IPS-18a (cell line): ENCODE data around the gene R3HCC1L.

ENCODE experiments used
- H3K27ac ChIP-seq: one replicate; pipeline ENCODE4 v1.5.1; 2013; ENCODE audit warnings: low read length
- H3K27me3 ChIP-seq: one replicate; pipeline ENCODE4 v1.6.1; 2013; ENCODE audit warnings: mild to moderate bottlenecking, low read length; ENCODE audit not compliant: control insufficient read depth, insufficient read depth
- H3K36me3 ChIP-seq: one replicate; pipeline ENCODE4 v1.6.1; 2013; ENCODE audit warnings: low read depth, low read length; ENCODE audit not compliant: control insufficient read depth
- H3K4me1 ChIP-seq: one replicate; pipeline ENCODE4 v1.6.1; 2013; ENCODE audit warnings: low read depth, low read length; ENCODE audit not compliant: control insufficient read depth
- H3K4me3 ChIP-seq: one replicate; pipeline ENCODE4 v1.5.1; 2013; ENCODE audit warnings: low read length
- H3K9ac ChIP-seq: one replicate; pipeline ENCODE4 v1.6.1; 2013; ENCODE audit warnings: mild to moderate bottlenecking, low read length, moderate library complexity
- H3K9me3 ChIP-seq: one replicate; pipeline ENCODE4 v1.6.1; 2013; ENCODE audit warnings: low read depth, low read length; ENCODE audit not compliant: control insufficient read depth

R3HCC1L gene

DNA sequence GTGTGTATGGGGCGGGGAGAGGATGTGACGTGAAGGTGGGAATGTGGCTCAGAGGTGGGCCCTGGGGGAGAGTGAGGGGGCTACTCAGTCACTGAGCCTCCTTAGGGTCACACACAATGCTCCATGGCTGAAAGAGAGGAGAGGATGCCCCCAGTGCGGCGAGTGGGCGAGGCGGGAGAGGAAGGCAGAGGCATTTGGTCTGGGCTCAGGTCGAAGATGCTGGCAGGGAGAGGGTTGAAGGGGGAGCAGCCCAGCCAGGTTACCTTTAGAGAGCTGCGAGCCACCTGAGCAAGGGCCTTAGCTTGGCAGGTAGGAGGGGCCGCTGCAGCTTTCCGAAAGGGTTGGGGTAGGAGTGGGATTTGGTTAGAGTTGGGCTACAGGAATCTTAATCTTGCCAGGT lies 138.2 kb downstream of the R3HCC1L start:
- Histone ChIP-seq H3K27me3 (peaks cover 8% of the 10 kb centered on the region), H3K4me1 (no peaks in the 10 kb centered on the region), H3K9ac (no peak overlapping the region), H3K36me3 (no peaks in the 10 kb centered on the region), H3K27ac (no peak overlapping the region), H3K9me3 (no peaks in the 10 kb centered on the region), H3K4me3 (no peak overlapping the region)

DNA sequence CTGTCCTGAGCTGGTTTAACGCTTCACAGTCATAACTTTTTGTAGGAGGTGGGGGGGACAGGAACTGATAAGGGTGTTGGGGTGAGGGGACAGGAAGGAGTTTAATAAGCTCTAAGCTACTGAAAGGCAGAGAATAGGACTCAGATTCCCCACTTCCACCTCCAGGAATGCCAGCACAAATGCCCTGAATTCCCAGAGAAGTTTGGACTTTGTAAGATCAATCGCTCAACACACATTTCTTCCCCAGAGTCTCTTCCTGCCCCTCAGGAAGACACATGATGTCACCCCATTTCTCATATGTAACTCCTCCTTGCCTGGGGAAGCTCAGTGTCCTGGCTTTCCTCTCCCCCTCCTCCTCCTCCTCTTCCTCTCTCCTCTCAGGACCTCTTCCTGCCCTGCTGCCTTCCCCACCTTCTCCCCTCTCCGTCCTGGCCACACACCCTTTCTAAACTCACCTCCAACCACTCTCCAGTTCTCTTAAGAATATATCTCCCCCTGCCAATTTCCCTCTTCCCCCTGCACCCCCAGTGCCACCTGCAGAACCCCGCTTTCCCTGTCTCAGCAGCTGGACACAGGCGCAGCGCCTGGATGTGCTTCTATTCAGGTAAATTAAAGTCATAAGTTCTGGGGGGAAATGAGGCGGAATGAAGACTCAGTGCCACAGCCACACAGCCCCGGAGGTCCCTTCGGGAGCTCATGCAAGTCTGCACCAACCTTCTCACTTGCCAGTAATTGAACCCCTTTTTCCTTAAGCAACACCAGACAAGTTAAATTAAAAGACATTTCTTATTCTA lies 138.8 kb downstream of the R3HCC1L start:
- H3K36me3 ChIP-seq, result no peaks in the 10 kb centered on the region
- H3K27me3 ChIP-seq, result peaks cover 5% of the 10 kb centered on the region
- no peaks in the 10 kb centered on the region for H3K4me1 ChIP-seq
- no peak overlapping the region for H3K9ac ChIP-seq
- no peak overlapping the region for H3K4me3 ChIP-seq
- no peaks in the 10 kb centered on the region for H3K9me3 ChIP-seq
- H3K27ac ChIP-seq, result no peak overlapping the region

DNA sequence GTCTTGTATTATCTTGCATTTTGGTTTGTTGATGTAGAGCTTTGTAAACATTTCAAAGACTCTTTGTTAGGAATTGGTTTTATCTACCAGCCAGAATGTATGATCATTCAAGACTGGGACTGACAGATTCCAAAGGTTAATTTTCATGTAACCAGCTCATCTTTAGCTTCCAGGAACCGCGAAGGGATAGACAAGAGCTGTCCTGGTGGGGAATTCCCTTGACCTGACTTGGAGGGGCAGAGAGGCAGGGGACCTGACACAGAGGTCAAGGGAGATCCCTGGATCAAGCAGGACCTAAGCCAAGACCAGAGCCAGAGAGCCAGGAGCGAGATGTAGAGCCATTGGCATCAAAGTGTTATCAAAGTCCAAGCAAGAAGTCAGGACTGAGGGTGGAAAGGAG lies 140.1 kb downstream of the R3HCC1L start:
- no peaks in the 10 kb centered on the region for H3K4me1 ChIP-seq
- H3K9me3 ChIP-seq, result no peaks in the 10 kb centered on the region
- no peak overlapping the region for H3K4me3 ChIP-seq
- no peak overlapping the region for H3K27ac ChIP-seq
- H3K27me3 ChIP-seq, result no peaks in the 10 kb centered on the region
- no peaks in the 10 kb centered on the region for H3K36me3 ChIP-seq
- H3K9ac ChIP-seq, result no peak overlapping the region

DNA sequence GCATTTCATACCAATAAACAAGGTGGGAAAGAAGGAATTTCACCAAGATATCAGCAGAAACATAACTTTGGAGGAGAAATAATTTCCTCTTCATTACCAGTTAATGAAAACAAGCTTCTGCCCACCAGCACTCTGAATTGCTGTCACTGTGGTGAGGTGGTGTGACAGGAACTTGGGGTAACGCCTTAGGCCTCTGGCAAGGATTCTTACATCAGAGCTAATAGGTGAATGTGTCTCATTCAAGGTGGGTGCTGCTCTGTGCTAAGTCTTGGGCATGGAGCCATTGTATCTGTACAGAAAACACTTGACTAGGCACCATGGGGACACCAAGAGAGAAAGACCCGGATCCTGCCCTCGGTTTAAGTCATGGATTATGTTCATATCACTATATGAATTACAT lies 141.9 kb downstream of the R3HCC1L start:
- H3K36me3 ChIP-seq, result no peaks in the 10 kb centered on the region

DNA sequence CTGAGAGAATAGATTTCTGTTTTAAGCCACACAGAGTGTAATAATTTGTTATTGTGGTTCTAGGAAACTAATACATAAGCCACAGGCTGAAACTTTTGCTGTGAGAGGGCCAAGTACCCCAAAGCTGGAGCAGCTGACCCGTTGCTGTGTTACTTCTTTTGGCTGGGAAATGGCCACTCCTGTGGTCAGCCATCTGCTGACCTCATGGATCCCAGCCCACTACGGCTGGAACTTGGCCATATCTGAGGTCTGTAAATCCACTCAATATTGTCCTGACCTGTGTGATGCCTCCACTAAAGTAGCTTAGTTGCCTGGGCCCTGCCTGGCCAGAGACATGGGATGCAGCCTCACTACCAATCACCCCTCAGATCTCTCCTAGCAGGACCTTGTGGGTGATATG lies 151.0 kb downstream of the R3HCC1L start:
- H3K27me3 ChIP-seq, result no peaks in the 10 kb centered on the region
- no peaks in the 10 kb centered on the region for H3K36me3 ChIP-seq
- H3K9ac ChIP-seq, result no peak overlapping the region
- no peaks in the 10 kb centered on the region for H3K9me3 ChIP-seq
- no peak overlapping the region for H3K4me3 ChIP-seq
- no peaks in the 10 kb centered on the region for H3K4me1 ChIP-seq
- H3K27ac ChIP-seq, result no peak overlapping the region

More for the DNA sequence above, 141.9 kb downstream of the R3HCC1L start:
- H3K9ac ChIP-seq, result no peak overlapping the region
- H3K27me3 ChIP-seq, result no peaks in the 10 kb centered on the region
- H3K4me1 ChIP-seq, result no peaks in the 10 kb centered on the region
- H3K9me3 ChIP-seq, result no peaks in the 10 kb centered on the region
- H3K4me3 ChIP-seq, result no peak overlapping the region
- no peak overlapping the region for H3K27ac ChIP-seq

DNA sequence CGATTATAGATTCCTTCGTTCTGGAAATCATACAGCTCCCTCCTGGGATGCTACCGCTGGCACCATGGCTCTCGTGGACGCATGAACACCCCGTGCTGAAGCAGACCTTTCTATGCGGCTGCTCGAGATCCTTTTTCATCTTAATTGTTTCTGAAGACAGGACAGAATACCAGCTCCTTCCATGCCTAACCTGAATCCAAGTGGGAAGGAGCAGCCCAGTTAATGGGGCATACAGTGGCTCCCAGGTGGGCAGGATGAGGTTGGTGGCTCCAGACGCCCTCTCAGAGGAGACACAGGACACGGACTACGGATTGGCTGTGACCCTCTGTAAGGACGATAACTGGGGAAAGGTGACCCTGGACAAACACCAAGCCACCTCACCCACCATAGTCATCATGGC lies 152.0 kb downstream of the R3HCC1L start:
- H3K4me3 ChIP-seq, result no peak overlapping the region
- no peaks in the 10 kb centered on the region for H3K27me3 ChIP-seq
- H3K27ac ChIP-seq, result no peak overlapping the region
- H3K9ac ChIP-seq, result no peak overlapping the region
- H3K9me3 ChIP-seq, result no peaks in the 10 kb centered on the region
- H3K36me3 ChIP-seq, result no peaks in the 10 kb centered on the region
- H3K4me1 ChIP-seq, result no peaks in the 10 kb centered on the region

DNA sequence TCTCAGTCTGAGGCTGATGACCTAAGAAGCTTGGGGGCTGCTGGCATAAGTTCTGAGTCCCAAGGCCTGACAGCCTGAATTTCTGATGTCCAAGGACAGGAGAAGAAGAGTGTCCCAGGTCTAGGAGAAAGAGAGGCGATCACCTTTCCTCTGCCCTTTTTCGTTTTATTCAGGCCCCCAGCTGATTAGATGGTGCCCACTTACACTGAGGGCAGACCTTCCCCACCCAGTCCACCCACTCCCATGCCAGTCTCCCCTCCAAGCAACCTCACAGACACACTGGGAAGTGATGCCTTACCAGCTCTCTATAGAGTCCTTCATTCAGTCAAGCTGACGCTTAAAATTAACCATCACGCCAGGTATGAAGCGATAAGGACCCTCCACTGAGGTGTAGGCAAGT lies 152.9 kb downstream of the R3HCC1L start:
- H3K27me3 ChIP-seq, result no peaks in the 10 kb centered on the region
- no peak overlapping the region for H3K27ac ChIP-seq
- no peaks in the 10 kb centered on the region for H3K9me3 ChIP-seq
- no peak overlapping the region for H3K9ac ChIP-seq
- no peaks in the 10 kb centered on the region for H3K4me1 ChIP-seq
- H3K4me3 ChIP-seq, result no peak overlapping the region
- no peaks in the 10 kb centered on the region for H3K36me3 ChIP-seq

DNA sequence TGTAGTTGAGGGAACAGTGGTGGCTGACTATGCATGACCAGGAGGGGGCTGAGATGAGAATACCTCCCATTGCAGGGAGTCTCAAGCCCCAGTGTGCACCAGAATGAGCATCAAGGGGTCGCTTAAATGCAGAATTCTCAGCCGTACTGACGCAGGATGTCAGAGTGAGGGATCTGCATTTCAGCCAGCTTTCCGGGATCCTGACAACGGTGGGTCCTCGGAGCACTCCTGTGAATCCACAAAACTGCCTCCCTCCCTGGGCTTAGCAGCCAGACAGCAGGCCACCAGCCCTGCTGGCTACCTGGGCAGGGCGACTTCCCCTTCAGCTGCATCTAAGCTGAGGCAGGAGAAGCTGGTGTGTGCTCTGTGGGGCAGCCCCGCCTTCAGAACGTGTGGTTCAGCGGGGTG lies 155.3 kb downstream of the R3HCC1L start:
- H3K9ac ChIP-seq, result no peak overlapping the region
- no peak overlapping the region for H3K4me3 ChIP-seq
- H3K27ac ChIP-seq, result no peak overlapping the region
- no peaks in the 10 kb centered on the region for H3K27me3 ChIP-seq
- no peaks in the 10 kb centered on the region for H3K9me3 ChIP-seq
- no peaks in the 10 kb centered on the region for H3K36me3 ChIP-seq
- no peaks in the 10 kb centered on the region for H3K4me1 ChIP-seq

DNA sequence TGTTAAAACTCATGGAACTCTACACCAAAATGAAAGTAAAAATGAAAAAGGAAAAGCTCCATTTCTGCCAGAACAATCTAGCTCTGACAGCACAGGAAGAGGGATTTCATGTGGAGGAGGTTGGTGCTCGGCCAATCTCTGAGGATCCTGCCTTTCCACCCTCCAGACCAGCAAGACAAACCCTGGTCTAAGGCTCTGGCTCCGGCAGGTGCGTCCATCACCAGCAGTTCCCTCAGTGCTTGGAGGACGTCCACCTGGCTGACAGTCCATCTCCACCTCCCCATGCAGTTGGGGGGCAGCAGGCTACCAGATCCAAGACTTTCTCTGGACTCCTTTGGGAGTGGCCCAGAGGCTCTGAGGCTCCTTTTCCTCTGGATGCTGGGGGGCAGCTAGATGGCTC lies 158.5 kb downstream of the R3HCC1L start:
- Histone ChIP-seq H3K4me3 (no peak overlapping the region), H3K36me3 (no peaks in the 10 kb centered on the region), H3K4me1 (no peaks in the 10 kb centered on the region), H3K9ac (no peak overlapping the region), H3K27ac (no peak overlapping the region), H3K27me3 (no peaks in the 10 kb centered on the region), H3K9me3 (no peaks in the 10 kb centered on the region)

DNA sequence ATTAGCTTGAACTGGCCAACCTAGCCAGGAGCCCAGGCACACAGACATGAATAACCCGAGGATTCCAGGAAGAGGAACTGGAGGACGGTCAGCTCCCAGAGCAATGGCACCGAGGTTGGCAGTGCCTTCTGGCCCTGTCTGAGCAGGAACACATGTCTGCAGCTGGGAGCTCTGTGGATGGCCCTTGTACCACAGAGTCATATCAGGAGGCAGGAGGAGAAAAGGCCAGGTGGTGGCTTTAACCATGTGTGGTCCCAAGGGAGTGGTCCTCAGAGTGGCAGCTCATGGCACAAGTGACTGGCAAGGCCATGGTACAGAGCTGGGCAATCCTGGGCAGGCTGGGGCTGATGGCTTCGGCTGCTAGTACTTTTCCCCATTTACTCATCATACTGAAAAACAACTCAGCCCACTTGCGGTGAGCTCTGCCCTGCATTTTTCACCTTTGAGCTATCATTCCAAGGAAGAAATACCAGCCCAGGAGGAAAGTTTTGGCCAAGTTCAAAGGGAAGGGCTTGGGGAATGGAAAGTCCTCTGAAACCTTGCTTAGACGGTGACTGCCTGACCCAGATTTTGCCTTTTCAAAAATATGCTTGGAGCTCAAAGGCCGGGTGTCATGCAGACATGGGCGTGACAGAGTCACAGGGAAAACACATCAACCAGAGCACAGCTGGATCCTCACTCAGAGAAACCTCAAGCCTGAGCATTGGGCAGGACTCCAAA lies 159.3 kb downstream of the R3HCC1L start:
- Histone ChIP-seq H3K36me3 (no peaks in the 10 kb centered on the region), H3K9me3 (no peaks in the 10 kb centered on the region), H3K27ac (no peak overlapping the region), H3K9ac (no peak overlapping the region), H3K4me1 (no peaks in the 10 kb centered on the region), H3K4me3 (no peak overlapping the region), H3K27me3 (no peaks in the 10 kb centered on the region)

DNA sequence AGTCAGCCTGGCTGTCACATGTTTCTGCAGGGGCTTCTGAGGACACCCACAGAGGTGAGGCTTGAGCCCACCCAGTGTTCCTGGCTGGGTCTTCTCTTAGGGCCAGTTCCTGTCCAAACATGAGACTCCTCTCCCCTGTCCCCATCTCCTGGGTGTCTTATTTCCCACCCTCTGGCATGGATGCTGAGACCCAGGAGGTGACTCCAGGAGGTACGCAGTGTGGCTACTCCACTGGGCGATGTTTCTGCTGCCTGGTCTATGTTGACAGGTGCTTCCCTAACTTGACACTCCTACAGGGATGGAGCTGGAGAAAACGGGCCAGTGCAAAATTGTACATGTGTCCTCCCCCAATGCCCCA lies 159.8 kb downstream of the R3HCC1L start:
- H3K27me3 ChIP-seq, result no peaks in the 10 kb centered on the region
- no peaks in the 10 kb centered on the region for H3K4me1 ChIP-seq
- H3K36me3 ChIP-seq, result no peaks in the 10 kb centered on the region
- no peaks in the 10 kb centered on the region for H3K9me3 ChIP-seq
- no peak overlapping the region for H3K27ac ChIP-seq
- H3K9ac ChIP-seq, result no peak overlapping the region
- H3K4me3 ChIP-seq, result no peak overlapping the region
